ENCODE results near the gene CACTIN. TPM values are rescaled to one million over a fixed set of nuclear protein-coding genes. Genes with fewer than 3 reads are reported as not detected.

Gene CACTIN
- total RNA-seq, 1 experiment from 2014 or later, result 36.3 TPM

DNA sequence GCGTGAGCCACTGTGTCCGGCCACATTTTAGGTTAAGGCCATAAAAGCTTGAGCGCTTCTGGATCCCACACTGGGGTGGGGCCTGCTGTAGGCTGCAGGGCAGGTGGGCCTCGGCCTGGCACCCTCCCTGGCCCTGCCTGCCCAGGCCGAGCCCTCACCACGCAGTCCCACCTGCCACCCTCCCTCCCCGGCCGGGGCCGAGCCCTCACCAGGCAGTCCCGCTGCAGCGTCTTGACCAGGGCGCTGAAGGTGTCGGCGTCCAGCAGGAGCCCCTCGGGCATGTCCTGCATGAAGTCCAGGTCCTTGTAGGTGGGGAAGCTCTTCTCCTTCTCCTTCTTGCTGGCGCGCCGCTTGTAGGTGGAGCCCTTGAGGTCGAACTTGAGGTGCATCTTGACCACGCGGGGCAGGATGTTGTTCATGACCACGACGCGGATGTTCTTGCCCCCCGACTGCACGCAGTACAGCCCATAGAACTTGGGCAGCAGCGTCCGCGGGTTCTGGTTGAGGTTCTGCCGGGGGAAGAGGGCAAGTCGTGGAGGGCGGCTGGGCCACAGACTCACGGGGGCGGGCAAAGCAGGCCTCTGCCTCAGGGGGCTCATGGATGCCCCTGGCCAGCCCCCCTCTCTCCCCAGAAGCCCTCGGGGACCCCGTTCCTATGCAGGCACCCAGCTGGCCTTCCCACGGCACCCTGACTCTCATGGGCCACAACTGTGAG lies 26.6 kb upstream of the CACTIN start:
- intact Hi-C loops (cut with micrococcal nuclease; ENCODE audit: unreplicated experiment), result loop anchor here (10.0 kb wide), 1 partner anchor 162 kb away; no protein-coding TSS in a partner anchor
- Histone ChIP-seq H3K36me3 (ENCODE audit: insufficient read depth, low read length, poor library complexity, severe bottlenecking) (peaks cover 5% of the 10 kb centered on the region), H3K27ac (ENCODE audit: low read depth, low read length, poor library complexity, severe bottlenecking) (no peak overlapping the region), H3K9me3 (ENCODE audit: low read depth, low read length, poor library complexity, severe bottlenecking) (no peaks in the 10 kb centered on the region), H3K27me3 (replicated peaks; ENCODE audit: insufficient read depth, low read depth, low read length, poor library complexity) (no peaks in the 10 kb centered on the region), H3K4me3 (ENCODE audit: low read depth, low read length, poor library complexity, severe bottlenecking) (no peak overlapping the region), H3K4me1 (ENCODE audit: insufficient read depth, low read length, poor library complexity, severe bottlenecking) (peaks cover 11% of the 10 kb centered on the region)
- no peak for DNase-seq (ENCODE audit: low spot score)
- no TSS peak for BruUV-seq (replicated peaks)
- POLR2A ChIA-PET (ENCODE audit: low non-redundant PET), result no interaction called here
- no peak for TF ChIP-seq EZH2 (IDR thresholded peaks at IDR 0.05; ENCODE audit: borderline replicate concordance, low read depth, low read length, poor library complexity, severe bottlenecking)
- TF ChIP-seq, protein P1, sequence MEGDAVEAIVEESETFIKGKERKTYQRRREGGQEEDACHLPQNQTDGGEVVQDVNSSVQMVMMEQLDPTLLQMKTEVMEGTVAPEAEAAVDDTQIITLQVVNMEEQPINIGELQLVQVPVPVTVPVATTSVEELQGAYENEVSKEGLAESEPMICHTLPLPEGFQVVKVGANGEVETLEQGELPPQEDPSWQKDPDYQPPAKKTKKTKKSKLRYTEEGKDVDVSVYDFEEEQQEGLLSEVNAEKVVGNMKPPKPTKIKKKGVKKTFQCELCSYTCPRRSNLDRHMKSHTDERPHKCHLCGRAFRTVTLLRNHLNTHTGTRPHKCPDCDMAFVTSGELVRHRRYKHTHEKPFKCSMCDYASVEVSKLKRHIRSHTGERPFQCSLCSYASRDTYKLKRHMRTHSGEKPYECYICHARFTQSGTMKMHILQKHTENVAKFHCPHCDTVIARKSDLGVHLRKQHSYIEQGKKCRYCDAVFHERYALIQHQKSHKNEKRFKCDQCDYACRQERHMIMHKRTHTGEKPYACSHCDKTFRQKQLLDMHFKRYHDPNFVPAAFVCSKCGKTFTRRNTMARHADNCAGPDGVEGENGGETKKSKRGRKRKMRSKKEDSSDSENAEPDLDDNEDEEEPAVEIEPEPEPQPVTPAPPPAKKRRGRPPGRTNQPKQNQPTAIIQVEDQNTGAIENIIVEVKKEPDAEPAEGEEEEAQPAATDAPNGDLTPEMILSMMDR (conservative IDR thresholded peaks at IDR 0.05; ENCODE audit: low read depth, low read length), result no peak
- CTCF ChIA-PET, result no interaction called here

DNA sequence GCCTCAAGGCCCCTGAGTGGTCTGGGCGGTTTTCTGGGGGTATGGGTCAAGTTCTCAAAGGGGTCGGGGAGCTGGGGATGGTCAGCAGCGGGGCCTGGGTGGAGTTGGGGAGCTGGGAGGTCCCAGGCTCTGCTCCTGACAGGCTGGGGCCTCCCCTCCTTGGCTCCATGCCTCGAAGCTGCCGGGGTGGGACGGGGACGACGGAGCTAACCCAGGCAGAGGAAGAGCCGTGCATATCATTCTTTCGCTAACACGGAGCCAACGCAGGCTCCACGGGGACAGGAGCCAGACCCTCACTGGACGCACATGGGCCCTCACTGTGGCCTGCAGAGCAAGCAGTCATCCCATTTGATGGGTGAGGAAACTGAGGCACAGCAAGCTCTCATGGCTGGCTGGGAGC lies 25.8 kb upstream of the CACTIN start:
- DNase-seq (ENCODE audit: low spot score), result no peak
- Histone ChIP-seq H3K4me3 (ENCODE audit: low read depth, low read length, poor library complexity, severe bottlenecking) (no peak overlapping the region), H3K27me3 (replicated peaks; ENCODE audit: insufficient read depth, low read depth, low read length, poor library complexity) (no peaks in the 10 kb centered on the region), H3K27ac (ENCODE audit: low read depth, low read length, poor library complexity, severe bottlenecking) (no peak overlapping the region), H3K36me3 (ENCODE audit: insufficient read depth, low read length, poor library complexity, severe bottlenecking) (peaks cover 5% of the 10 kb centered on the region), H3K4me1 (ENCODE audit: insufficient read depth, low read length, poor library complexity, severe bottlenecking) (peaks cover 11% of the 10 kb centered on the region), H3K9me3 (ENCODE audit: low read depth, low read length, poor library complexity, severe bottlenecking) (no peaks in the 10 kb centered on the region)
- ChIA-PET POLR2A (ENCODE audit: low non-redundant PET) (no interaction called here), CTCF (no interaction called here)
- intact Hi-C loops (cut with micrococcal nuclease; ENCODE audit: unreplicated experiment), result loop anchor here (10.0 kb wide), 1 partner anchor 162 kb away; no protein-coding TSS in a partner anchor
- TF ChIP-seq EZH2 (IDR thresholded peaks at IDR 0.05; ENCODE audit: borderline replicate concordance, low read depth, low read length, poor library complexity, severe bottlenecking), result no peak
- TF ChIP-seq, protein P1 (conservative IDR thresholded peaks at IDR 0.05; ENCODE audit: low read depth, low read length), result no peak
- no TSS peak for BruUV-seq (replicated peaks)

DNA sequence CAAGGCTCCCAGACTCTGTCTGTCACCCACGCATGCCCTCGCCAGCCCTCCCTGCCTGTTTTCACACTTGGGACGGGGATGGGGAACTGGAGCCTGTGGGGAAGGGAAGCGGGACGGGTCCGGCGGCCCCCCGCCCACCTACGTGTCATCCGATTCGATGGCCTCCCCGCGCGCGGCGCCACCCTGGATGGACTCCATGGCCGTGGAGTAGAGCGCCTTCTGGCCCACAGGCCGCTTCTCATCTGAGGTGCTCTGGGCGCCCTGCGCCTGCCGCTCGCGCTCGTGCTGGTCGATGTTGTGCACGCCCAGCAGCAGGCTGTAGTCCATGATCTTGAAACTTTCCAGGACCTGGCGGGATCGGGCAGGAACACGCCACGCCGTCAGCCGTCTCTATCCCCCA lies 25.1 kb upstream of the CACTIN start:
- no peaks in the 10 kb centered on the region for H3K9me3 ChIP-seq (ENCODE audit: low read depth, low read length, poor library complexity, severe bottlenecking)
- POLR2A ChIA-PET (ENCODE audit: low non-redundant PET), result no interaction called here
- TF ChIP-seq, protein P1 (conservative IDR thresholded peaks at IDR 0.05; ENCODE audit: low read depth, low read length), result no peak
- TF ChIP-seq EZH2 (IDR thresholded peaks at IDR 0.05; ENCODE audit: borderline replicate concordance, low read depth, low read length, poor library complexity, severe bottlenecking), result no peak
- no peak for DNase-seq (ENCODE audit: low spot score)
- H3K27ac ChIP-seq (ENCODE audit: low read depth, low read length, poor library complexity, severe bottlenecking), result no peak overlapping the region
- peaks cover 5% of the 10 kb centered on the region for H3K36me3 ChIP-seq (ENCODE audit: insufficient read depth, low read length, poor library complexity, severe bottlenecking)
- H3K27me3 ChIP-seq (replicated peaks; ENCODE audit: insufficient read depth, low read depth, low read length, poor library complexity), result no peaks in the 10 kb centered on the region
- intact Hi-C loops (cut with micrococcal nuclease; ENCODE audit: unreplicated experiment), result loop anchor here (10.0 kb wide), 1 partner anchor 163 kb away; no protein-coding TSS in a partner anchor
- H3K4me3 ChIP-seq (ENCODE audit: low read depth, low read length, poor library complexity, severe bottlenecking), result no peak overlapping the region
- BruUV-seq (replicated peaks), result no TSS peak
- peaks cover 11% of the 10 kb centered on the region for H3K4me1 ChIP-seq (ENCODE audit: insufficient read depth, low read length, poor library complexity, severe bottlenecking)
- CTCF ChIA-PET, result no interaction called here

Measured in A673 (cell line).